Stimulated activated CD8-positive, alpha-beta memory T cell treated with anti-CD3 and anti-CD28 coated beads, Interleukin-2, amount 100 ng/mL, for 48 hours (primary cell): ENCODE measurements around the gene MARF1.
"Not testable (repeated sequence)": the region's sequence is repeated elsewhere in the genome, so short reads cannot be mapped to it uniquely, and the experiment has no call there.

Source experiments
- DNase-seq, 2 donors: peaks; one replicate each; pipeline ENCODE4 v3.0.0-alpha.2; 2020; ENCODE audit warnings: low read depth in 2 of 2

MARF1 gene

GRCh38 chr16:15650698-15651171 is 7.8 kb upstream of the MARF1 start:
- DNase-seq = no peak

DNA sequence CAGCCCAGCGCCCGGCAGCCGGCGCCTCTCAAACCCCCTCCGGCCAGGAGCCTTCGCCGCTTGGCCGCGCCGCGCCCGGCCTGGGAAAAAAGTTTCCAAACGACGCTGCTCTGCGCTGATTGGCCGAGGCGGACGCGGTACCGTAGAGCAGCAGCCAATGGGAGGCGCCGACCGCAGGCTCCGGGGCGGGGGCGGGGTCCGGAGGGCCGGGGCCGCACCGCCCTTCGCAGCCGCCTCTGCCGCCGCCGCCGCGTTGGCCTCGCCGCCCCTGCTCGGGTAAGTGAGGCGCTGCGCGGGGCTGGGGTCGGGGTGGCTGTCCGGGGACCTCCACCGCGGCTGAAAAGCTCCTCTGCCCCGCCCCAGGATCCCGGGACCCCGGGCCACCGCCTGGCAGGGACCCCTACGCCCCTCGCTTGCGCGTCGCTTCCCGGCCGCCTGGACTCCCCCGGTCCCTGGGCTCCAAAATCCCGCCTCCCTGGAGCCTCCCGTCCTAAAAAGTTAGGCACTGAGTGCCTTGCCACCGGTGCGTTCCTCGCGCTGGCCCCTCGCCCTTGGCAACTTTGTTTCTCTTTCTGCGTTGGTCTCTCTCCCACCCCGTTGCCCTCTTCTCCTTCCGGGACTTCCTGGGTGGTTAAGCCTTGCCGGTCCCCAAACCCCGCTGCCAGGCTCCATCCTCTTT is 7.2 kb upstream of the MARF1 start, which contains the start of gene NDE1:
Gene NDE1, plus strand, starts transcription at position 227 of the 679 bp plus-strand sequence. CDS start 14,534 bp downstream, outside the sequence.
- peak; percentile 87 to 88 for DNase-seq

GRCh38 chr16:15649727-15650018 is 6.7 kb upstream of the MARF1 start:
- DNase-seq = no peak

GRCh38 chr16:15649311-15649710 is 6.4 kb upstream of the MARF1 start:
- not testable (repeated sequence) for DNase-seq

GRCh38 chr16:15648135-15648730 is 5.3 kb upstream of the MARF1 start:
- no peak for DNase-seq

DNA sequence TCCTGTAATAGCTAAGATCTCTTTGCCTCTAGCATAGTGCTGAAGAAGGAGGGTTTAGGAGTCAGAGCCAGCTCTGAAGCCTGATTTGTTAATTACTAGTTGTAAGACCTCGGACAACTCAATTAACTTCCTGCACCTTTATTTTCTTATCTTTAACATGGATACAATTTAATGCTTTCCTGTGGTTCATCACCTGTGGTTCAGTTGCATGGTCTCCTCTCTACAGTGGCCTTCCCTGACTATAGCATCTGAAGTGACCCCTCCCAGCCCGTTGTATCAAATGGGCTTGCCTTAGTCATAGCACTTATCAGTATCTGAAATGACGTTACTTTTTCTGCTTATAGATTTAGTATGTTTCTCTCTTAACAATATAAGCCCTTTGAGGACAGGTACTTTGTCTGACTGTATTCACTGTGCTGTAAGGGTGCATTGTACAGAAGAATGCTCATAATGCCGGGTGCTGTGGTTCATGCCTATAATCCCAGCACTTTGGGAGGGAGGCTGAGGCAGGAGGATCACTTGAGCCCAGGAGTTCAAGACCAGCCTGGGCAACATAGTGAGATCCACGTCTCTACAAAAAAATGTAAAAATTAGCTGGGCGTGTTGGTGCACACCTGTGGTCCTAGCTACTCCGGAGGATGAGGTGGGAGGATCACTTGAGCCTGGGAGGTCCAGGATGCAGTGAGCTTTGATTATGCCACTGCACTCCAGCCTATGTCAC is 4.5 kb upstream of the MARF1 start:
- DNase-seq = no peak

DNA sequence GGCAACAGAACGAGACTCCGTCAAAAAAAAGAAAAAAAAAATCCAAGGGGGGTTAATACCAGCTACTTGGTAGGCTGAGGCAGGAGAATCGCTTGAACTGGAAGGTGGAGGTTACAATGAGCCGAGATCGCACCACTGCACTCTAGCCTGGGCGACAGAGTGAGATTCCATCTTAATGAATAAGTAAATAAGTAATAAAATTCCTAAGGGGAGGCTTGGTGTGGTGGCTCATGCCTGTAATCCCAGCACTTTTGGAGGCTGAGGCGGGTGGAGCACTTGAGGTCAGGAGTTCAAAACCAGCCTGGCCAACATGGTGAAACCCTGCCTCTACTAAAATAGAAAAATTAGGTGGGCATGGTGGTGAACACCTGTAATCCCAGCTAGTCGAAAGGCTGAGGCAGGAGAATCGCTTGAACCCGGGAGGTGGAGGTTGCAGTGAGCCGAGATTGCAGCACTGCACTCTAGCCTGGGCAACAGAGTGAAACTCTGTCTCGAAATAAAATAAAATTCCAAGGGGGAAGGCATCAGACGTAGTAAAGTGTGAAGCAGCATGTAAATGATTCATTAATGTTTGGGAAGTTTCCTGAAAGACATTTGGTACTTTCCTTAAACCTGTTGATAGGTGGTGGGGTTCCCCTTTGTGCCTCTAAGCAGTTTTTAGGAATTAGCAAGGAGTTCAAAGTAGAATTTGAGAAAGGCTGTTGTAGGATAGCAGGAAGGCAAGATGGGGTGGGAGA is 3.8 kb upstream of the MARF1 start:
- DNase-seq = not testable (repeated sequence)

DNA sequence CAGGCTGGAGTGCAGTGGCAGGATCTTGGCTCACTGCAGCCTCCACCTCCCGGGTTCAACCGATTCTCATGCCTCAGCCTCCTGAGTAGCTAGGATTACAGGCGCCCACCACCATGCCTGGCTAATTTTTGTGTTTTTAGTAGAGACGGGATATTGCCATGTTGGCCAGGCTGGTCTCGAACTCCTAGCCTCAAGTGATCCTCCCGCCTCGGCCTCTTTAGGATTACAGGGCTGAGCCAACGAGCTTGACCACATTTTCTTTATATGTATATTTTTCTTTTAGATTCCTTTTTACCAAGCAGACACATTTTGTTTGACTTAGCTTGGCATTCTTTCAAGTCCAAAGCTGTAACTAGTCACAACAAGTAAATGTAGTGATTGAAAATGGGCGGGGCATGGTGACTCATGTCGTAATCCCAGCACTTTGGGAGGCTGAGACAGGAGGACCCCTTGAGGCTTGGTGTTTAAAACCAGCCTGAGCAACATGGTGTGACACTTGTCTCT is 2.1 kb upstream of the MARF1 start:
- not testable (repeated sequence) for DNase-seq

DNA sequence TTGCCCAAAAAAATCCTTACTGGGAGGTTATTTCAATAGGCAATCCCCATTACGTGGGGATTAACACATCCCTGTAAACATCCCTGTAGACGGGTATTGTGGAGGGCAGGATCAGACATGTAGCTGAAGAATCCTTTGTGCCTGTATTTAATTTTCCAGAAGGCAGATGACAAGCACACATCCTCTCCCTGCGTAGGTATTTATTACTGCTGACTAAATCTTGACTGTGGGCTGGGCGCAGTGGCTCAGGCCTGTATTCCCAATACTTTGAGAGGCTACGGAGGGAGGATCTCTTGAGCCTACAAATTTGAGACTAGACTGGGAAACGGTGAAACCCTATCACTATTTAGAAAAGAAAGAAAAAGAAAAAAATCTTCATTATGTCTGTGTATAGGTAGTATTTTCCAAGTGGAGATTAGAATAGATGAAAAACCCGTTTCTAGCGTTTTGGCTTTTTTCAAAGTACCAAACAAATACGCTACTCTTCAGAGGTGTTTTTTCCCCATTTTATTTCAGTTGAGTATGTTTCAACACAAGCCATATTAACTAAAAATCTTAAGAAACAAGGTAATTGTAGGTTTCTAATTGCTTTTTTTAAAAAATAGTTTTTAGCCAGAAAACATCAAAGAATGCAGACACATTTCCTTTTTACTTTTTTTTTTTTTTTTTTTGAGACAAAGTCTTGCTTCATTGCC is 1.5 kb upstream of the MARF1 start:
- no peak for DNase-seq

GRCh38 chr16:15643946-15644250 is 944 bp upstream of the MARF1 start:
- DNase-seq = no peak

DNA sequence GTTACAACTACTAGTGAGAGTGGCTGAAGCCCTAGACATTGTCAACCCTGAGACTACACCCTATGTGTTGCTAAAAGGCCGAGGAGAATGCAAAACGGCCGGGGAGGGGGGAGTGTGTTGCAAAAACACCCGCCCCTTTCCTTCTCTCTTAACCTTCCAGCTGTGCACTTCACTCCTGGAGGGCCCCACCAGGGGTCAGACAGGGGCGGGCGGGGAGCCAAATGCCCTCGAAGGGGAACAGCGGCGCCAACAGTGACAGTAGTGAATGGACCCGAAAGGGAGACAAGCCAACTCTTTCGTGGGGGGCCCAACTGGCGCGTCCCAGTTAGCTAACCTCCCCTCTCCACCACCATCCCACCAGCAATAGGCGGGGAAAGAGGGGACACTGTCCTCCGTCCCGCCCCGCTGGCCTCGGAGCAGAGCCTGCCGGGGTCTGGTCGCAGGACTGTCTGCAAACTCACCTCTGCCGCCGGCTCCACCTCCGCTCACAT is 352 bp downstream of the MARF1 start:
- peak; percentile 67 to 76 for DNase-seq

DNA sequence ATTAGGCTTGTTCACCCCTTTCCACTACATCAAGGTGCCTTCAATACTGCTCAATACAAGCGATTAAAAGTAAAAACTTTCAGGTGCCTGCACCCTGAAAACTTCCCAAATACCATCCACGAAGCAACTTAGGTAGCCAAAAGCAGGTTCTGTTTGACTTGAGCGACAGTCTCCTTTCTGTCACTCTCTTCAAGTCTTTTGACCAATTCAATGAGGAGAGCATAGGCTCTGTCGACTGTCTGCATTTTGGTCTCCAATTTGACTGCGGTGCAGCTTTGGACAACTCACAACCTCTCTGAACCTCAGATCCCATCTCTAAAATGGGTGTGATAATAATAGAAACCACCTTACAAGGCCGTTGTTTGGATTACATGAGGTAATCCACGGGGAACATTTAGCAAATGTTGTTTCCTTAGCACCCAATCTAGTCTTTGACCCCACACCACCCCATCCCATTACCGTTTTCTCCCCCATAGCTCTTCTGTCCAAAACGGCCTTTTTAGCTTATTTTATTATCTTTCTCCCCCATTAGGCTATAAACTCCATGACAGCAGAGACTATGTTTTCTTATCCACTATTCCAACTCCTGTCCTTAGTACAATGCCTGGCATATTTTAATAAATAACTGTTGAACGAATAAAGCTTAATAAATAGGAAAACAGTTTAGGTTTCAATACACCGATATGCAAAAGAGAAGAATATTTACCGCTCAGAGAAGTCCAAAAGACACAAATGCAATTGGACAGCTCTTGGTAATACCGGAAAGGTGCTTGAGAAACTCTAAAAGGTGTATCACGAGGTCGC is 999 bp downstream of the MARF1 start:
- no peak for DNase-seq

DNA sequence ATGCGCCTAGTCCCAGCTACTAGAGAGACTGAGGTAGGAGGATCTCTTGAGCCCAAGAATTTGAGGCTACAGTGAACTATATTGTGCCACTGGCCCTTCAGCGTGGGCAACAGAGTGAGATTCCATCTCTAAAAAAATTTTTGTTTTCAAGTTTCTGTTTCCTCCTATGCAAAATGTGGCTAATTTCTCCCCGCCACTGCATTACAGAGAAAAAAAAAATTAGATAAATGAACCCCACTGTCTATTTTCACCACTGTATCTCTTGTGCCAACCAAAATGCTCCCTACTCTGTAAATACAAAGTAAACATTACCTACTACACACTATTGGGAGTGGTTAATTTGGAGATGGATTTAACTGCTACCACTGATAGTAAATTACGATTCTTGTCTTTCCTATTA is 2.0 kb downstream of the MARF1 start:
- DNase-seq = no peak

- DNase-seq = no peak
These were observed 3.8 kb downstream of the MARF1 start for GRCh38 chr16:15639061-15639568.

- no peak for DNase-seq
These were observed 6.5 kb downstream of the MARF1 start for GRCh38 chr16:15636392-15636873.

DNA sequence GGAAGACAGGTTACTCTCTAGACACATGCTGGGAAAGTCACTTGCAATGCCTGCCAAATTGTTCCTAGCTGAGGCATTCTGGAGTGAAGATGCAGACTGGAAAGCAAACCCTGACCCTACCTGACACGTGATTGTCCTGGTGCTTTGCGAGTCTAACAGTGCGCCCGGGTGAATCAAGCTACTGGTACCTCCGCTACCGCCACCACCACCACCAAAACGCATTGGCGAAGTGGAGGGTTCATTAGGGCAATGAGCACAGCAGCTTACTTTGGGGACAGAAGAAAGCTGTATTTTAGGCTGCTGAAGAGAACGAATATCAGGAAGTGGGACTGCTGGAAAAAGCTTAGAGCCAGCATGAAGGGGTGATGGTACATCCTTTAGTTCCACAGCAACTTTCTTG is 7.0 kb downstream of the MARF1 start:
- DNase-seq = no peak

DNA sequence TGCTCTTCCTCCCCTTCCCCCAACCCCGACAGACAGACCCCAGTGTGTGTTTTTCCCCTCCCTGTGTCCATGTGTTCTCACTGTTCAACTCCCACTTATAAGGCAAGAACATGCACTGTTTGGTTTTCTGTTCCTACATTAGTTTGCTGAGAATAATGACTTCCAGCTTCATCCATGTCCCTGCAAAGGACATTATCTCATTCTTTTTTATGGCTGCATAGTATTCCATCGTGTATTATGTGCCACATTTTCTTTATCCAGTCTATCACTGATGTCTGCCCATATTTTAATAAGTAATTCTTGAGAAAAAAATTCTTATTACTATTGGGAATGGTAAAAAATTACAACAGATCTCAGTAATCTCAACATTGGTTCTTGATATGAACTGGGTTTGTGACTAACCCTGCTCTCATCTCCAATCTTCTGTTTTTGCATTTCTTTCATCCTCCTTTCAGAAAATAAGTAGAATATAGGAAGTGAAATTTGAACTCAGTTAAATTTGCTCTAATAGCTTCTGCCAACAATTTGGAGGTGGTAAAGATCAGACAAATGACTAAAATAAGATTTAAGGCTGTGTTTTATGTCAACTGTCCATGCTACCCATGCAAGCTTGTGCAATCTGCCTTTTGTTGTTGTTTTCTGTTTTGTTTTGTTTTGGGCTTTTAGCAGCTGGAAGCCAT is 11.1 kb downstream of the MARF1 start:
- no peak for DNase-seq

DNA sequence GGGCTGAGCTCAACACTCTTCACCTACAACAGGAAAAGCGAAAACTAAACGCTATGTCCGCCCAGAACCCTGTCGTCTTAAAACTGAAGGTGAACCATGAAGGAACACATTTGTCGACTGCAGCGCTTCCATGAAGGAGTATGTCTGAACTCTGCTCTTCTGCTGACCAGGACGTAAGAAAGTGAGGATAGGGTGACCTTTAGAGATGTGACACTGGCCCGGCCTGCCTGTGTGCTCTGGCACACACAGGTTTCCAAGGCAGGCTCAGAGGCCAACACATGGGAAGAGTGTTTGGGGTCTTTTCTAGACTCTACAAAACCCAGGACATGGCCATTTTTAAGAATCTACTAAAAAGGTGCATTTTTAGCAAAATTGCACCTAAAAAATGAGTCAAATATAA is 21.1 kb downstream of the MARF1 start:
- DNase-seq = no peak

DNA sequence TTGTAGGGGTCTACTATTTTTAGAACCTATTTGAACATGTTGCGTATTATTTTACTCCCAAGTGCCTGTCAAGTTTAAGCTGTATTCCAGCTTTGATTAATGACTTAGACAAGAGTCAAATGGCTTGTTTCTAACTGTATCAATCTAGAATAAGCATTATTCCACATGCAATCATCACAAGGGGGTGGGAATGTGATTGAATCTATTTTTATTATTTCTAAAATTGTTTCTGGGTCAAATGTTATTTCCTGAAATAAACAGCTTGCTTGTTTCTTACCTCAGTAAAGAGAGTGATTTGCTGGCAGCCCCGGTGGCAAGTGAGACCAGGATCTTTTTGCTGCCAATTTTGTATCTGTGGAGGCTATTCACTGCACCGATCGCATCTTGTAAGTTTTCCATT is 21.5 kb downstream of the MARF1 start:
- no peak for DNase-seq
